ENCODE results near the gene TMEM151B. TPM values are rescaled to one million over a fixed set of nuclear protein-coding genes. Genes with fewer than 3 reads are reported as not detected.

TMEM151B gene
- total and polyA plus RNA-seq, 2 of the 13 experiments (the other 11 are each of a cell fraction or from before 2014, with no cell fraction given), result not detected

GRCh38 chr6:44248579-44248978 is 21.7 kb upstream of the TMEM151B start:
- intact Hi-C loops (cut with micrococcal nuclease; ENCODE audit: unreplicated experiment), result no loop called here
- H3K36me3 ChIP-seq (replicated peaks in 1 of 2; ENCODE audit: control insufficient read depth in 1 of 2, insufficient read depth in 2 of 2, low read length in 2 of 2), result peaks cover 31 to 54% of the 10 kb centered on the region in 2 experiments
- peaks cover 54% of the 10 kb centered on the region for H3K79me2 ChIP-seq (ENCODE audit: insufficient read depth, low read length)
- H3K27ac ChIP-seq (ENCODE audit: extremely low read length, insufficient read depth, low read length), result peak overlapping the region; percentile 96
- in situ Hi-C loops (cut with HindIII; ENCODE audit: extremely low pct_ligation_motif_present, low pct_unique_long_range_greater_than_20kb), result no loop called here
- no TSS peak for BruUV-seq (replicated peaks)
- 19% methylated on average over 1 of the region's 1 CpG for WGBS (ENCODE audit: low lambda C conversion rate)
- peak overlapping the region; percentile 81 to 97 (median 87) for H3K4me3 ChIP-seq (replicated peaks in 1 of 3; ENCODE audit: insufficient read depth in 1 of 3, low read depth in 2 of 3, low read length in 3 of 3)
- H3K4me2 ChIP-seq (ENCODE audit: low read depth, low read length), result peak overlapping the region; percentile 85
- peak overlapping the region; percentile 99 for H3K9ac ChIP-seq (ENCODE audit: insufficient read depth, low read depth, low read length)
- peaks cover 66% of the 10 kb centered on the region for H4K20me1 ChIP-seq (ENCODE audit: insufficient read depth, low read length)
- FAIRE-seq, result no peak
- no peak for TF ChIP-seq ARNT2 (CRISPR knock-in tag; IDR thresholded peaks at IDR 0.05; ENCODE audit: low read depth)
- peak; percentile 68; the same call in 1 of the 2 replicates for TF ChIP-seq SSRP1 (CRISPR knock-in tag; IDR thresholded peaks at IDR 0.05)
- peak; percentile 74; the same call in 1 of the 2 replicates for TF ChIP-seq DNMT3B (CRISPR knock-in tag; conservative IDR thresholded peaks at IDR 0.05)
- TF ChIP-seq, protein P1, sequence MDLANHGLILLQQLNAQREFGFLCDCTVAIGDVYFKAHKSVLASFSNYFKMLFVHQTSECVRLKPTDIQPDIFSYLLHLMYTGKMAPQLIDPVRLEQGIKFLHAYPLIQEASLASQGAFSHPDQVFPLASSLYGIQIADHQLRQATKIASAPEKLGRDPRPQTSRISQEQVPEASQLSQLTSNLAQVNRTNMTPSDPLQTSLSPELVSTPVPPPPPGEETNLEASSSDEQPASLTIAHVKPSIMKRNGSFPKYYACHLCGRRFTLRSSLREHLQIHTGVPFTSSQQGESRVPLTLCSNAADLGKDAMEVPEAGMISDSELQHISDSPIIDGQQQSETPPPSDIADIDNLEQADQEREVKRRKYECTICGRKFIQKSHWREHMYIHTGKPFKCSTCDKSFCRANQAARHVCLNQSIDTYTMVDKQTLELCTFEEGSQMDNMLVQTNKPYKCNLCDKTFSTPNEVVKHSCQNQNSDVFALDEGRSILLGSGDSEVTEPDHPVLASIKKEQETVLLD (CRISPR knock-in tag; IDR thresholded peaks at IDR 0.05; ENCODE audit: low read depth), result 0 out of 2 replicates have a peak, but pooled peaks have one; percentile 4
- no peak for TF ChIP-seq RFX1 (IDR thresholded peaks at IDR 0.05)
- H3K4me1 ChIP-seq (ENCODE audit: insufficient read depth, low read length), result peaks cover 72% of the 10 kb centered on the region
- H2AFZ ChIP-seq (ENCODE audit: low read length), result no peak overlapping the region
- no peak for DNase-seq (ENCODE audit: low spot score)
- ChIA-PET POLR2A (interaction anchor here (1.1 to 8.4 kb wide), 3 partner anchors 7 to 56 kb away, joined by 3 to 264 read pairs (median 6); partner anchors contain the start of gene SLC35B2), CTCF (ENCODE audit: low intra/inter-chr PET ratio, low total read pairs) (no interaction called here)
- no peaks in the 10 kb centered on the region; a peak in 1 of 5 replicates for H3K27me3 ChIP-seq (ENCODE audit: control insufficient read depth in 1 of 2, insufficient read depth in 2 of 2, low read length in 2 of 2)
- no peaks in the 10 kb centered on the region for H3K9me3 ChIP-seq (ENCODE audit: low read length)
- ATAC-seq, result no peak

GRCh38 chr6:44249082-44249748 is 21.0 kb upstream of the TMEM151B start:
- CTCF ChIA-PET (ENCODE audit: low intra/inter-chr PET ratio, low total read pairs), result no interaction called here
- ATAC-seq, result no peak
- intact Hi-C loops (cut with micrococcal nuclease; ENCODE audit: unreplicated experiment), result no loop called here
- peak; percentile 47; the same call in 1 of the 2 replicates for TF ChIP-seq ZFP91 (CRISPR knock-in tag; IDR thresholded peaks at IDR 0.05; ENCODE audit: borderline replicate concordance)
- no peak for TF ChIP-seq ZNF441 (CRISPR knock-in tag; IDR thresholded peaks at IDR 0.05; ENCODE audit: borderline replicate concordance)
- TF ChIP-seq PAF1 (CRISPR knock-in tag; IDR thresholded peaks at IDR 0.05), result peak; percentile 55; the same call in 1 of the 2 replicates
- no peak for TF ChIP-seq DMAP1 (CRISPR knock-in tag; IDR thresholded peaks at IDR 0.05)
- TF ChIP-seq, protein P2, sequence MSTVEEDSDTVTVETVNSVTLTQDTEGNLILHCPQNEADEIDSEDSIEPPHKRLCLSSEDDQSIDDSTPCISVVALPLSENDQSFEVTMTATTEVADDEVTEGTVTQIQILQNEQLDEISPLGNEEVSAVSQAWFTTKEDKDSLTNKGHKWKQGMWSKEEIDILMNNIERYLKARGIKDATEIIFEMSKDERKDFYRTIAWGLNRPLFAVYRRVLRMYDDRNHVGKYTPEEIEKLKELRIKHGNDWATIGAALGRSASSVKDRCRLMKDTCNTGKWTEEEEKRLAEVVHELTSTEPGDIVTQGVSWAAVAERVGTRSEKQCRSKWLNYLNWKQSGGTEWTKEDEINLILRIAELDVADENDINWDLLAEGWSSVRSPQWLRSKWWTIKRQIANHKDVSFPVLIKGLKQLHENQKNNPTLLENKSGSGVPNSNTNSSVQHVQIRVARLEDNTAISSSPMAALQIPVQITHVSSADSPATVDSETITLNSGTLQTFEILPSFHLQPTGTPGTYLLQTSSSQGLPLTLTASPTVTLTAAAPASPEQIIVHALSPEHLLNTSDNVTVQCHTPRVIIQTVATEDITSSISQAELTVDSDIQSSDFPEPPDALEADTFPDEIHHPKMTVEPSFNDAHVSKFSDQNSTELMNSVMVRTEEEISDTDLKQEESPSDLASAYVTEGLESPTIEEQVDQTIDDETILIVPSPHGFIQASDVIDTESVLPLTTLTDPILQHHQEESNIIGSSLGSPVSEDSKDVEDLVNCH (CRISPR knock-in tag; IDR thresholded peaks at IDR 0.05), result no peak
- TF ChIP-seq ZNF496 (CRISPR knock-in tag; IDR thresholded peaks at IDR 0.05; ENCODE audit: insufficient replicate concordance), result no peak
- no peak for TF ChIP-seq GABPB1 (CRISPR knock-in tag; IDR thresholded peaks at IDR 0.05)

More at GRCh38 chr6:44249082-44249748, 21.0 kb upstream of the TMEM151B start:
- Histone ChIP-seq H3K9ac (ENCODE audit: insufficient read depth, low read depth, low read length) (peak overlapping the region; percentile 99), H3K4me2 (ENCODE audit: low read depth, low read length) (peak overlapping the region; percentile 85), H3K79me2 (ENCODE audit: insufficient read depth, low read length) (peaks cover 54% of the 10 kb centered on the region), H3K27ac (ENCODE audit: extremely low read length, insufficient read depth, low read length) (peak overlapping the region; percentile 96), H3K4me3 (replicated peaks in 1 of 3; ENCODE audit: insufficient read depth in 1 of 3, low read depth in 2 of 3, low read length in 3 of 3) (peak overlapping the region; percentile 81 to 97 (median 87)), H2AFZ (ENCODE audit: low read length) (no peak overlapping the region), H4K20me1 (ENCODE audit: insufficient read depth, low read length) (peaks cover 72% of the 10 kb centered on the region), H3K9me3 (ENCODE audit: low read length) (no peaks in the 10 kb centered on the region), H3K4me1 (ENCODE audit: insufficient read depth, low read length) (peaks cover 70% of the 10 kb centered on the region), H3K36me3 (replicated peaks in 1 of 2; ENCODE audit: control insufficient read depth in 1 of 2, insufficient read depth in 2 of 2, low read length in 2 of 2) (peaks cover 34 to 60% of the 10 kb centered on the region in 2 experiments), H3K27me3 (ENCODE audit: control insufficient read depth in 1 of 2, insufficient read depth in 2 of 2, low read length in 2 of 2) (no peaks in the 10 kb centered on the region; a peak in 1 of 5 replicates)
- FAIRE-seq, result no peak
- BruUV-seq (replicated peaks), result no TSS peak
- POLR2A ChIA-PET, result interaction anchor here (1.1 to 8.4 kb wide), 3 partner anchors 7 to 57 kb away, joined by 3 to 264 read pairs (median 6); partner anchors contain the start of gene SLC35B2
- in situ Hi-C loops (cut with HindIII; ENCODE audit: extremely low pct_ligation_motif_present, low pct_unique_long_range_greater_than_20kb), result no loop called here
- DNase-seq (ENCODE audit: low spot score), result no peak
- 83% methylated on average over 9 of the region's 9 CpGs for whole genome bisulfite sequencing (ENCODE audit: low lambda C conversion rate)

Measured in HepG2 (cell line).